OCI-LY7 (cell line): Measurements from ENCODE around the gene SYT13.

ENCODE experiments used
- EZH2phosphoT487 ChIP-seq: fragments of 200-600 bp; sonication (generic); IDR thresholded peaks from 2 replicates; pipeline ENCODE4 v1.6.1; 2018; ENCODE audit warnings: low read depth, borderline replicate concordance, mild to moderate bottlenecking, mixed run types, antibody characterized with exemption, low read length, moderate library complexity, mixed read lengths
- TF ChIP-seq, protein P1 (sequence below): fragments of 200-600 bp; sonication (generic); conservative IDR thresholded peaks from 2 replicates; pipeline ENCODE4 v1.5.1; 2014; ENCODE audit warnings: mild to moderate bottlenecking, antibody characterized with exemption, low read length, moderate library complexity, mixed read lengths

GRCh38 chr11:45239733-45240132 is 46.4 kb downstream of the SYT13 start:
- TF ChIP-seq, protein P1, sequence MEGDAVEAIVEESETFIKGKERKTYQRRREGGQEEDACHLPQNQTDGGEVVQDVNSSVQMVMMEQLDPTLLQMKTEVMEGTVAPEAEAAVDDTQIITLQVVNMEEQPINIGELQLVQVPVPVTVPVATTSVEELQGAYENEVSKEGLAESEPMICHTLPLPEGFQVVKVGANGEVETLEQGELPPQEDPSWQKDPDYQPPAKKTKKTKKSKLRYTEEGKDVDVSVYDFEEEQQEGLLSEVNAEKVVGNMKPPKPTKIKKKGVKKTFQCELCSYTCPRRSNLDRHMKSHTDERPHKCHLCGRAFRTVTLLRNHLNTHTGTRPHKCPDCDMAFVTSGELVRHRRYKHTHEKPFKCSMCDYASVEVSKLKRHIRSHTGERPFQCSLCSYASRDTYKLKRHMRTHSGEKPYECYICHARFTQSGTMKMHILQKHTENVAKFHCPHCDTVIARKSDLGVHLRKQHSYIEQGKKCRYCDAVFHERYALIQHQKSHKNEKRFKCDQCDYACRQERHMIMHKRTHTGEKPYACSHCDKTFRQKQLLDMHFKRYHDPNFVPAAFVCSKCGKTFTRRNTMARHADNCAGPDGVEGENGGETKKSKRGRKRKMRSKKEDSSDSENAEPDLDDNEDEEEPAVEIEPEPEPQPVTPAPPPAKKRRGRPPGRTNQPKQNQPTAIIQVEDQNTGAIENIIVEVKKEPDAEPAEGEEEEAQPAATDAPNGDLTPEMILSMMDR: no peak
- TF ChIP-seq EZH2phosphoT487: no peak
